KMS-11 (cell line): Measurements from ENCODE around the gene TMEM120A.

ENCODE experiments used
- H2AFZ ChIP-seq: fragments of 200-600 bp; sonication (generic); 2 replicates; pipeline ENCODE4 v1.6.1; 2016; ENCODE audit warnings: antibody characterized with exemption, mixed run types, low read depth
- H3K27ac ChIP-seq: fragments of 200-600 bp; sonication (generic); 2 replicates; pipeline ENCODE4 v1.6.1; 2016; ENCODE audit warnings: mild to moderate bottlenecking, mixed run types
- H3K27me3 ChIP-seq: fragments of 200-600 bp; sonication (generic); 2 replicates; pipeline ENCODE4 v1.6.1; 2017; ENCODE audit warnings: mild to moderate bottlenecking, low read depth, mixed run types, moderate library complexity; ENCODE audit not compliant: insufficient read depth
- H3K36me3 ChIP-seq: fragments of 200-600 bp; sonication (generic); 2 replicates; pipeline ENCODE4 v1.6.1; 2017; ENCODE audit warnings: mild to moderate bottlenecking, mixed run types; ENCODE audit not compliant: insufficient read depth
- H3K4me1 ChIP-seq: fragments of 200-600 bp; sonication (generic); 2 replicates; pipeline ENCODE4 v1.6.1; 2016; ENCODE audit warnings: mild to moderate bottlenecking, low read depth, mixed run types; ENCODE audit not compliant: poor library complexity, severe bottlenecking
- H3K4me2 ChIP-seq: fragments of 200-600 bp; sonication (generic); 2 replicates; pipeline ENCODE4 v1.7.0; 2016; ENCODE audit warnings: mild to moderate bottlenecking, mixed run types
- H3K4me3 ChIP-seq: fragments of 200-600 bp; sonication (generic); IDR thresholded peaks from 2 replicates; pipeline ENCODE4 v1.6.1; 2017; ENCODE audit warnings: low read depth, low read length, mixed read lengths; ENCODE audit not compliant: insufficient read depth
- H3K79me2 ChIP-seq: fragments of 200-600 bp; sonication (generic); 2 replicates; pipeline ENCODE4 v1.6.1; 2016; ENCODE audit warnings: low read depth, mixed run types; ENCODE audit not compliant: insufficient read depth
- H3K9ac ChIP-seq: fragments of 200-600 bp; sonication (generic); 2 replicates; pipeline ENCODE4 v1.6.1; 2016; ENCODE audit warnings: mild to moderate bottlenecking, mixed run types
- H4K20me1 ChIP-seq: fragments of 200-600 bp; sonication (generic); 2 replicates; pipeline ENCODE4 v1.6.1; 2016; ENCODE audit warnings: mild to moderate bottlenecking, mixed run types; ENCODE audit not compliant: insufficient read depth
- CTCF ChIP-seq: fragments of 200-600 bp; sonication (generic); conservative IDR thresholded peaks from 2 replicates; pipeline ENCODE4 v1.6.1; 2017; ENCODE audit warnings: low read depth, mild to moderate bottlenecking, antibody characterized with exemption, low read length, moderate library complexity, mixed read lengths

TMEM120A gene

GRCh38 chr7:75993689-75994387 lies 557 bp downstream of the TMEM120A start:
- no peak overlapping the region for H3K4me3 ChIP-seq
- H3K4me2 ChIP-seq, result peak overlapping the region; percentile 84
- peaks cover 4% of the 10 kb centered on the region for H3K4me1 ChIP-seq
- H3K9ac ChIP-seq, result peak overlapping the region; percentile 37; the same call in 1 of the 2 replicates
- no peaks in the 10 kb centered on the region for H3K36me3 ChIP-seq
- H3K27ac ChIP-seq, result no peak overlapping the region
- peak overlapping the region; percentile 62 for H2AFZ ChIP-seq
- H4K20me1 ChIP-seq, result no peaks in the 10 kb centered on the region
- H3K79me2 ChIP-seq, result no peaks in the 10 kb centered on the region
- TF ChIP-seq CTCF, result no peak
- H3K27me3 ChIP-seq, result no peaks in the 10 kb centered on the region

GRCh38 chr7:75992083-75992755 lies 2.2 kb downstream of the TMEM120A start:
- Histone ChIP-seq H3K27ac (no peak overlapping the region), H3K4me3 (no peak overlapping the region), H3K79me2 (no peaks in the 10 kb centered on the region), H4K20me1 (no peaks in the 10 kb centered on the region), H3K4me2 (no peak overlapping the region), H3K9ac (no peak overlapping the region), H2AFZ (no peak overlapping the region), H3K27me3 (no peaks in the 10 kb centered on the region), H3K4me1 (peaks cover 4% of the 10 kb centered on the region), H3K36me3 (no peaks in the 10 kb centered on the region)
- no peak for TF ChIP-seq CTCF

- TF ChIP-seq CTCF, result no peak
Observed at GRCh38 chr7:75991531-75992082, 2.8 kb downstream of the TMEM120A start.

GRCh38 chr7:75989500-75990388 lies 4.7 kb downstream of the TMEM120A start:
- TF ChIP-seq CTCF, result no peak
- Histone ChIP-seq H3K4me2 (no peak overlapping the region), H3K27ac (no peak overlapping the region), H3K9ac (no peak overlapping the region), H3K4me3 (no peak overlapping the region), H4K20me1 (no peaks in the 10 kb centered on the region), H3K4me1 (peaks cover under 1% of the 10 kb centered on the region), H3K36me3 (no peaks in the 10 kb centered on the region), H2AFZ (no peak overlapping the region), H3K27me3 (no peaks in the 10 kb centered on the region), H3K79me2 (no peaks in the 10 kb centered on the region)

More at GRCh38 chr7:75991531-75992082, 2.8 kb downstream of the TMEM120A start:
- Histone ChIP-seq H3K4me1 (peaks cover 4% of the 10 kb centered on the region), H4K20me1 (no peaks in the 10 kb centered on the region), H3K9ac (no peak overlapping the region), H3K36me3 (no peaks in the 10 kb centered on the region), H3K4me3 (no peak overlapping the region), H3K27ac (no peak overlapping the region), H3K27me3 (no peaks in the 10 kb centered on the region), H3K4me2 (no peak overlapping the region), H3K79me2 (no peaks in the 10 kb centered on the region), H2AFZ (no peak overlapping the region)
